T-helper 22 cell (primary cell): ENCODE measurements around the gene DDIT4L.
"Not testable (repeated sequence)": the region's sequence is repeated elsewhere in the genome, so short reads cannot be mapped to it uniquely, and the experiment has no call there.

Experiments
- DNase-seq: peaks from one replicate; pipeline ENCODE4 v3.0.0-alpha.2; 2020; ENCODE audit warnings: low read depth

The DDIT4L gene

DNA sequence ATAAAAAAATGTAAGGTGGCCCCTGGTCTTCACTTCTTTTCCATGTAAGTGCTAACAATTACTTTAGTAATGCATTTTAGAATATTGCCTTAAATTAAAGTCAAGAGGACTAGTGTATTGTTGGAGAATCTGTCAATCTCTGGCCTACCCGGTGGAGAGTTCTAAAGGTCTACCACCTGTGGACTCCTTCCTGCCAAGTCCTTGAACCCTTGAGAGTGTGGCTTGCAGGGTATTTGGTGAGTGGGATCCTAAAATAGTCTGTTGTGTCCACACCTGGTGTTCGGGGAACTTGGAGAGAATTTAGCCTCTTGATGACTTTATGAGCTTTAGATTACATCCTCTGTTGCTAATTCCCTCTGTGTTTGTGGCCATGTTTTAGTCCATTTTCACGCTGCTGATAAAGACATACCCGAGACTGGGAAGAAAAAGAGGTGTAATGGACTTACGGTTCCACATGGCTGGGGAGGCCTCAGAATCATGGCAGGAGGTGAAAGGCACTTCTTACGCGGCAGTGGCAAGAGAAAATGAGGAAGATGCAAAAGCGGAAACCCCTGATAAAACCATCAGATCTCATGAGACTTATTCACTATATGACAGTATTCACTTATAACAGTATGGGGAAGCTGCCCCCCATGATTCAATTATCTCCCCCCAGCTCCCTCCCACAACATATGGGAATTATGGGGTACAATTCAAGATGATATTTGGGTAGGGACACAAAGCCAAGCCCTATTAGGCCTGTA is 23.8 kb downstream of the DDIT4L start:
- DNase-seq, result no peak

DNA sequence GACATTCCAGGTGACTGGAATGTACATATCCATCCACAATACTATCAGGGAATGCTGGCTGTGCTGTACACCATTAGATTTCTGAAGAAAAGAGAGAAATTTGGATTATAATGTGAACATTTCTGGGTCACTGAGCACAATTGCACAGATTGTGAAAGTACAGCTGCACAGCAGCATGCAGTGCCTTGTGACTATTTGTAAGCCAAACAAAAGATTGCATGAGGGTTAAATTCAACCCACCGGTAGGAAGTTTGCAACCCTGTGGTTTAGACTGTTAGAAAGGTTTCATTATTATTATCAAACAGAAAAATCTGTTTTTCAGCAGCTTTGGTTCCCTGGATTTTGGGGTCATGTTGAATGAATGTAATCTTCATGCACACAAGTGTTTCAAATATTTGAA is 24.5 kb downstream of the DDIT4L start:
- DNase-seq, result no peak

GRCh38 chr4:100164808-100165760 is 25.2 kb downstream of the DDIT4L start:
- DNase-seq, result no peak

GRCh38 chr4:100162027-100162685 is 28.1 kb downstream of the DDIT4L start:
- DNase-seq, result no peak

GRCh38 chr4:100149190-100149589 is 41.1 kb downstream of the DDIT4L start:
- no peak for DNase-seq

- no peak for DNase-seq
Observed at GRCh38 chr4:100147684-100148083, 42.6 kb downstream of the DDIT4L start.

DNA sequence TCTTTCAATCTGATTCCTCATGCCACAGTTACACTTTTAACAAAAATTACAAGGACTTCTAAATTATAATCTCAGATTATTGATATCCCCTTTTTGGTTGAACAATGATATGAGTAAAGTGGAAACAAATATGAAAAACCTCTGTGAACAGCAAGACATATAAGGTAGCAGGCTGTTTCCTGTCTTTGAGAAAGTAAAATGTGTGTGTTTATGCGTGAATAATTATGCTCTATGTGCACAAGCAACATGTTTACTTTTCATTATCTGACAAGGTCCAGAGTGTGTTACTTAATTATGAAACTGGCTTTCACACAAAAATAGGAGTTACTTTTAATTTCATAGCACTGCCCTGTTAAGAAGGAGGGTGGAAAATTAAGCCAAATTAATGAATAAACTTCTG is 43.1 kb downstream of the DDIT4L start:
- no peak for DNase-seq

DNA sequence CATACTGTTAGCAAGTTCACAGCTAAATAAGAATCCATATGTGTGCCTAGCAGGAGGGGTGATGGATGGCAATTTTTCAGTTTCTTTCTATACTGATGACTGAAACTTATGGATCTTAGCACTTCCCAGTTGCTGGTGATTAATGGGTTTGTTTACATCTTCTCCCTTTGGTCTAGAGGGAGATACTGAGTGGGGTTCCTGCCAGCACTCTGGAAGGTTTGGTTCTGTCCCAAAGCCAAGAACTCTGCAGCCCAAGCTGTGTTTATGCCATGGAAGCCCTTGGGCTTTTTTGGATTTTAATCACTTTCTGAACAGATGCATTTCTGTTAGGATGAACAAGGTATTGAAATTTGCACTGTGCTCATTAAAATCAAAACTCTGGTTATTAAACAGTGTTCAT is 43.5 kb downstream of the DDIT4L start:
- DNase-seq, result no peak

DNA sequence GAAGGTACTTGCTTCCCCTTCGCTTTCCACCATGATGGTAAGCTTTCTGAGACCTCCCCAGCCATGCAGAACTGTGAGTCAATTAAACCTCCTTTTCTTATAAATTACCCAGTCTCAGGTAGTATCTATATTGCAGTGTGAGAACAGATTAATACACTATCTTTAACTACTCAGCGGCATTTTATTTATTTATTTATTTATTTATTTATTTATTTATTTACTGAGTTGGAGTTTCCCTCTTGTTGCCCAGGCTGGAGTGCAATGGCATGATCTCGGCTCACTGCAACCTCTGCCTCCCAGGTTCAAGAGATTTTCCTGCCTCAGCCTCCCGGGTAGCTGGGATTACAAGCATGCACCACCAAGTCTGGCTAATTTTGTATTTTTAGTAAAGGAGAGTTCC is 52.9 kb downstream of the DDIT4L start:
- DNase-seq, result not testable (repeated sequence)
